ENCODE results near the gene GLP2R. TPM values are rescaled to one million over a fixed set of nuclear protein-coding genes. Genes with fewer than 3 reads are reported as not detected.

GLP2R gene
- total RNA-seq, 5 donors from 2014 or later (not counting 1 experiment from before 2014, with no cell fraction given), result not detected

- ATAC-seq (replicated peaks in 1 of 4), result no peak
- H3K36me3 Mint-ChIP-seq, result no peaks in the 10 kb centered on the region
- H3K4me1 Mint-ChIP-seq, result no peaks in the 10 kb centered on the region
- H3K27me3 Mint-ChIP-seq, result no peaks in the 10 kb centered on the region
- no peak overlapping the region for H3K27ac Mint-ChIP-seq
- Histone ChIP-seq H3K36me3 (ENCODE audit: control insufficient read depth in 2 of 2, extremely low read depth in 1 of 2, insufficient read depth in 1 of 2, low read length in 1 of 2) (no peaks in the 10 kb centered on the region), H3K27ac (ENCODE audit: low read length) (no peak overlapping the region), H3K4me3 (ENCODE audit: control insufficient read depth in 1 of 2, extremely low read depth in 1 of 2, low read length in 1 of 2) (no peak overlapping the region), H3K9me3 (no peaks in the 10 kb centered on the region), H3K4me1 (ENCODE audit: control insufficient read depth in 1 of 2, extremely low read depth in 1 of 2, insufficient read depth in 2 of 2, low read length in 2 of 2) (no peaks in the 10 kb centered on the region), H3K27me3 (replicated peaks in 1 of 2; ENCODE audit: control insufficient read depth in 2 of 2, extremely low read depth in 1 of 2, insufficient read depth in 2 of 2, low read length in 1 of 2) (peaks cover 0 to 2% of the 10 kb centered on the region in 2 experiments)
- no peaks in the 10 kb centered on the region for H3K9me3 Mint-ChIP-seq
- POLR2A ChIA-PET, result no interaction called here
- no peak overlapping the region for H3K4me3 Mint-ChIP-seq
- no peak for DNase-seq
- CTCF ChIA-PET, result no interaction called here
- WGBS (ENCODE audit: insufficient coverage), result 60% methylated on average over 1 of the region's 2 CpGs
These were observed 106.8 kb downstream of the GLP2R start for GRCh38 chr17:9932491-9932890.

DNA sequence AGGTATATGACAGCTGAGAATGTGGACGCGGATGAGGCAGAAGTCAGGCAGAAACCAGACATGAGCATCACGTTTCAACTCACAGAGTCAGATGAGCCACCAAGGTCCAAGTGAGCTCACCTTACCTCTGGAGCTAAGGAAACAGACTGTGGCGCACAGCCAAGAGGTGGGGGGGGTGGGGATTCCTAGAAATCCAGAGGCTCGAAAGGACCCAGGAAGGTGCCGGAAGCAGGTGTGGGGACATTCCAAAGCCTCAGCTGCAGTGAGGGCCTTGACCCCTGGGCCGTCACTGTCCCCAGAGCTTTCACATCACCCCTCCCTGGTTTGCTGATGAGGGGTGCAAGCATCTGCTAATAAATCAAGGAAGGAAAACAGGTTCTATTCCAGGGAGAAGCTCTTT, 108.6 kb downstream of the GLP2R start:
- Histone ChIP-seq H3K4me3 (ENCODE audit: control insufficient read depth in 1 of 2, extremely low read depth in 1 of 2, low read length in 1 of 2) (no peak overlapping the region), H3K27ac (ENCODE audit: low read length) (no peak overlapping the region), H3K27me3 (replicated peaks in 1 of 2; ENCODE audit: control insufficient read depth in 2 of 2, extremely low read depth in 1 of 2, insufficient read depth in 2 of 2, low read length in 1 of 2) (peaks cover 0 to 2% of the 10 kb centered on the region in 2 experiments), H3K9me3 (no peaks in the 10 kb centered on the region), H3K36me3 (ENCODE audit: control insufficient read depth in 2 of 2, extremely low read depth in 1 of 2, insufficient read depth in 1 of 2, low read length in 1 of 2) (no peaks in the 10 kb centered on the region), H3K4me1 (ENCODE audit: control insufficient read depth in 1 of 2, extremely low read depth in 1 of 2, insufficient read depth in 2 of 2, low read length in 2 of 2) (no peaks in the 10 kb centered on the region)
- ChIA-PET CTCF (interaction anchor here (0.6 to 1.3 kb wide), 3 partner anchors 10 to 140 kb away, joined by 3 to 4 read pairs (median 4); no protein-coding TSS in a partner anchor), POLR2A (no interaction called here)
- DNase-seq, result no peak
- Mint-ChIP-seq H3K4me3 (no peak overlapping the region), H3K27me3 (no peaks in the 10 kb centered on the region), H3K4me1 (no peaks in the 10 kb centered on the region), H3K9me3 (peaks cover 0 to 8% (median 2%) of the 10 kb centered on the region in 3 donors), H3K27ac (no peak overlapping the region), H3K36me3 (no peaks in the 10 kb centered on the region)
- no peak for ATAC-seq (replicated peaks in 1 of 4)
- 67% methylated on average over 1 of the region's 7 CpGs for WGBS (ENCODE audit: insufficient coverage)

GRCh38 chr17:9935408-9935807, 109.7 kb downstream of the GLP2R start:
- H3K9me3 ChIP-seq, result no peaks in the 10 kb centered on the region
- no peaks in the 10 kb centered on the region for H3K27me3 Mint-ChIP-seq
- no peaks in the 10 kb centered on the region for H3K4me1 ChIP-seq (ENCODE audit: control insufficient read depth in 1 of 2, extremely low read depth in 1 of 2, insufficient read depth in 2 of 2, low read length in 2 of 2)
- H3K4me1 Mint-ChIP-seq, result no peaks in the 10 kb centered on the region
- no peak overlapping the region for H3K27ac Mint-ChIP-seq
- no peak overlapping the region for H3K4me3 Mint-ChIP-seq
- H3K27ac ChIP-seq (ENCODE audit: low read length), result no peak overlapping the region
- DNase-seq (no peak), ATAC-seq (replicated peaks in 1 of 4) (no peak)
- CTCF ChIA-PET, result interaction anchor here in 1 of 2 donors (1.3 kb wide), 1 partner anchor 11 kb away, joined by 4 read pairs; no protein-coding TSS in a partner anchor
- peaks cover 0 to 8% (median 2%) of the 10 kb centered on the region in 3 donors for H3K9me3 Mint-ChIP-seq
- H3K27me3 ChIP-seq (replicated peaks in 1 of 2; ENCODE audit: control insufficient read depth in 2 of 2, extremely low read depth in 1 of 2, insufficient read depth in 2 of 2, low read length in 1 of 2), result peaks cover 0 to 2% of the 10 kb centered on the region in 2 experiments
- POLR2A ChIA-PET, result no interaction called here
- H3K36me3 Mint-ChIP-seq, result peaks cover 3% of the 10 kb centered on the region
- H3K4me3 ChIP-seq (ENCODE audit: control insufficient read depth in 1 of 2, extremely low read depth in 1 of 2, low read length in 1 of 2), result no peak overlapping the region
- H3K36me3 ChIP-seq (ENCODE audit: control insufficient read depth in 2 of 2, extremely low read depth in 1 of 2, insufficient read depth in 1 of 2, low read length in 1 of 2), result no peaks in the 10 kb centered on the region
- WGBS (ENCODE audit: insufficient coverage), result 82% methylated on average over 5 of the region's 6 CpGs

- Histone ChIP-seq H3K4me1 (ENCODE audit: control insufficient read depth in 1 of 2, extremely low read depth in 1 of 2, insufficient read depth in 2 of 2, low read length in 2 of 2) (no peaks in the 10 kb centered on the region), H3K4me3 (ENCODE audit: control insufficient read depth in 1 of 2, extremely low read depth in 1 of 2, low read length in 1 of 2) (no peak overlapping the region), H3K27ac (ENCODE audit: low read length) (no peak overlapping the region), H3K27me3 (replicated peaks in 1 of 2; ENCODE audit: control insufficient read depth in 2 of 2, extremely low read depth in 1 of 2, insufficient read depth in 2 of 2, low read length in 1 of 2) (peaks cover 0 to 2% of the 10 kb centered on the region in 2 experiments), H3K9me3 (no peaks in the 10 kb centered on the region), H3K36me3 (ENCODE audit: control insufficient read depth in 2 of 2, extremely low read depth in 1 of 2, insufficient read depth in 1 of 2, low read length in 1 of 2) (no peaks in the 10 kb centered on the region)
- CTCF ChIA-PET, result no interaction called here
- no peak overlapping the region for H3K4me3 Mint-ChIP-seq
- ATAC-seq (replicated peaks in 1 of 4) (no peak), DNase-seq (no peak)
- H3K27me3 Mint-ChIP-seq, result no peaks in the 10 kb centered on the region
- peaks cover 6% of the 10 kb centered on the region for H3K36me3 Mint-ChIP-seq
- no peak overlapping the region for H3K27ac Mint-ChIP-seq
- H3K4me1 Mint-ChIP-seq, result no peaks in the 10 kb centered on the region
- H3K9me3 Mint-ChIP-seq, result peaks cover 0 to 8% (median 2%) of the 10 kb centered on the region in 3 donors
- POLR2A ChIA-PET, result no interaction called here
- WGBS (ENCODE audit: insufficient coverage), result 90% methylated on average over 1 of the region's 3 CpGs
These were observed 110.4 kb downstream of the GLP2R start for GRCh38 chr17:9936095-9936494.

DNA sequence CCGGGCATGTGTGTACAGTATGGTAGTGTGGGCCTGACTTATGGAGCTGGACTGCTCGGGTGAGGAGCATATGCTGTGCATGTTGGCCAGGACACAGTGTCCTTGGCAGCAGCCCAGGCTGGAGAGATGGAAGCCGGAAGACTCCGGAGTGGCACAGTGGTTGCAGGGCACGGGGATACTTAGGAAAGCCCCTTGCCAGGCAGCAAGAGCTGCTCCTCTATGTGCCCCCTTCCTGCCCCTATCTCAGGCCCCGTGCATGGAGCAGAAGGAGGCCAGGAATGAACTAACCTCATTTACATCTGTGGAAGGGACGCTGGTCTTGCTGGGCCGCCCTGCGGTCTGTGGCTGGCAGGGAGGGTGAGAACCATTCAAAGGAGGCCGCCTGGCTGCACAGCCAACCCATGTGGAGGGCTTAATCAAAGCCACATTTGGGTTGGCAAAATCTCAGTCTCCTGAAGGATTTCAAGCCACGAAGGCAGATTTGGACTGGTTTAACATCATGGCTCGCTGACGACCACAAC, 111.6 kb downstream of the GLP2R start:
- 91% methylated on average over 11 of the region's 13 CpGs for WGBS (ENCODE audit: insufficient coverage)
- H3K4me3 Mint-ChIP-seq, result no peak overlapping the region
- H3K27ac ChIP-seq (ENCODE audit: low read length), result no peak overlapping the region
- no peak overlapping the region for H3K27ac Mint-ChIP-seq
- H3K9me3 ChIP-seq, result no peaks in the 10 kb centered on the region
- H3K36me3 ChIP-seq (ENCODE audit: control insufficient read depth in 2 of 2, extremely low read depth in 1 of 2, insufficient read depth in 1 of 2, low read length in 1 of 2), result no peaks in the 10 kb centered on the region
- CTCF ChIA-PET, result no interaction called here
- H3K4me1 Mint-ChIP-seq, result no peaks in the 10 kb centered on the region
- POLR2A ChIA-PET, result no interaction called here
- peaks cover 0 to 8% (median 2%) of the 10 kb centered on the region in 3 donors for H3K9me3 Mint-ChIP-seq
- H3K4me1 ChIP-seq (ENCODE audit: control insufficient read depth in 1 of 2, extremely low read depth in 1 of 2, insufficient read depth in 2 of 2, low read length in 2 of 2), result no peaks in the 10 kb centered on the region
- H3K27me3 Mint-ChIP-seq, result no peaks in the 10 kb centered on the region
- peaks cover 10% of the 10 kb centered on the region for H3K36me3 Mint-ChIP-seq
- ATAC-seq (replicated peaks in 1 of 4) (no peak), DNase-seq (no peak)
- H3K27me3 ChIP-seq (replicated peaks in 1 of 2; ENCODE audit: control insufficient read depth in 2 of 2, extremely low read depth in 1 of 2, insufficient read depth in 2 of 2, low read length in 1 of 2), result no peaks in the 10 kb centered on the region
- H3K4me3 ChIP-seq (ENCODE audit: control insufficient read depth in 1 of 2, extremely low read depth in 1 of 2, low read length in 1 of 2), result no peak overlapping the region

DNA sequence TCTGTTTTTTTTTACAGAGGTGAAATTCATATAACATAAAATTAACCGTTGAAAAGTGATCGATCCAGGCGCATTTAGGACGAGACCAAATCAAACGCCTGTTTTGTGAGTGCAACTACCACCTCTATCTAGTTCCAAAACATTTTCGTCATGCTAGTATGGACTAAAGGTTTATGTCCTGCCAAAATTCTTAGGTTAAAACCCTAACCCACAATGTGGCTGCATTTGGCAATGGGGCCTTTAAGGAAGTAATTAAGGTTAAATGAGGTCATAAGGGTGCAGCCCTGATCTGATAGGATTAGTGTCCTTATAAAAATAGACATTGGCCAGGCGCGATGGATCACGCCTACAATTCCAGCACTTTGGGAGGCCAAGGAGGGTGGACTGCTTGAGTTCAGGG, 112.2 kb downstream of the GLP2R start:
- H3K36me3 ChIP-seq (ENCODE audit: control insufficient read depth in 2 of 2, extremely low read depth in 1 of 2, insufficient read depth in 1 of 2, low read length in 1 of 2), result no peaks in the 10 kb centered on the region
- POLR2A ChIA-PET, result no interaction called here
- 100% methylated on average over 2 of the region's 9 CpGs for WGBS (ENCODE audit: insufficient coverage)

GRCh38 chr17:9938764-9939163, 113.0 kb downstream of the GLP2R start:
- Histone ChIP-seq H3K27ac (ENCODE audit: low read length) (no peak overlapping the region), H3K27me3 (replicated peaks in 1 of 2; ENCODE audit: control insufficient read depth in 2 of 2, extremely low read depth in 1 of 2, insufficient read depth in 2 of 2, low read length in 1 of 2) (no peaks in the 10 kb centered on the region), H3K36me3 (ENCODE audit: control insufficient read depth in 2 of 2, extremely low read depth in 1 of 2, insufficient read depth in 1 of 2, low read length in 1 of 2) (no peaks in the 10 kb centered on the region), H3K9me3 (no peaks in the 10 kb centered on the region), H3K4me1 (ENCODE audit: control insufficient read depth in 1 of 2, extremely low read depth in 1 of 2, insufficient read depth in 2 of 2, low read length in 2 of 2) (no peaks in the 10 kb centered on the region), H3K4me3 (ENCODE audit: control insufficient read depth in 1 of 2, extremely low read depth in 1 of 2, low read length in 1 of 2) (no peak overlapping the region)
- WGBS (ENCODE audit: insufficient coverage), result 60% methylated on average over 1 of the region's 1 CpG
- H3K4me3 Mint-ChIP-seq, result no peak overlapping the region
- DNase-seq (no peak), ATAC-seq (replicated peaks in 1 of 4) (no peak)
- H3K4me1 Mint-ChIP-seq, result no peaks in the 10 kb centered on the region
- H3K36me3 Mint-ChIP-seq, result peaks cover 10% of the 10 kb centered on the region
- H3K9me3 Mint-ChIP-seq, result peaks cover 0 to 8% (median 2%) of the 10 kb centered on the region in 3 donors
- no peak overlapping the region for H3K27ac Mint-ChIP-seq
- ChIA-PET CTCF (no interaction called here), POLR2A (no interaction called here)
- H3K27me3 Mint-ChIP-seq, result no peaks in the 10 kb centered on the region

More for the DNA sequence above, 112.2 kb downstream of the GLP2R start:
- H3K27ac ChIP-seq (ENCODE audit: low read length), result no peak overlapping the region
- no peak overlapping the region for H3K4me3 Mint-ChIP-seq
- no peaks in the 10 kb centered on the region for H3K9me3 ChIP-seq
- no peak overlapping the region for H3K4me3 ChIP-seq (ENCODE audit: control insufficient read depth in 1 of 2, extremely low read depth in 1 of 2, low read length in 1 of 2)
- ATAC-seq (replicated peaks in 1 of 4) (no peak), DNase-seq (no peak)
- peaks cover 10% of the 10 kb centered on the region for H3K36me3 Mint-ChIP-seq
- no peaks in the 10 kb centered on the region for H3K27me3 Mint-ChIP-seq
- H3K9me3 Mint-ChIP-seq, result peaks cover 0 to 8% (median 2%) of the 10 kb centered on the region in 3 donors
- no peaks in the 10 kb centered on the region for H3K27me3 ChIP-seq (replicated peaks in 1 of 2; ENCODE audit: control insufficient read depth in 2 of 2, extremely low read depth in 1 of 2, insufficient read depth in 2 of 2, low read length in 1 of 2)
- H3K4me1 ChIP-seq (ENCODE audit: control insufficient read depth in 1 of 2, extremely low read depth in 1 of 2, insufficient read depth in 2 of 2, low read length in 2 of 2), result no peaks in the 10 kb centered on the region
- H3K4me1 Mint-ChIP-seq, result no peaks in the 10 kb centered on the region
- no peak overlapping the region for H3K27ac Mint-ChIP-seq
- CTCF ChIA-PET, result no interaction called here

Data from T-cell (primary cell).